Smooth muscle cell (in vitro differentiated cells): ENCODE results near the gene UEVLD. TPM values are rescaled to one million over a fixed set of nuclear protein-coding genes. Genes with fewer than 3 reads are reported as not detected.

ENCODE experiments used
- DNase-seq: peaks from one replicate; lab custom pipeline; 2025; ENCODE audit not compliant: unreplicated experiment; lab: John Stamatoyannopoulos, UW
- H2AFZ ChIP-seq: fragments of 200-600 bp; sonication (generic); 2 replicates; pipeline ENCODE4 v1.6.0; 2016; ENCODE audit warnings: antibody characterized with exemption, low read depth, mild to moderate bottlenecking
- H3F3A ChIP-seq: fragments of 200-600 bp; sonication (generic); 2 replicates; pipeline ENCODE4 v1.6.0; 2017; ENCODE audit warnings: antibody characterized with exemption, low read depth
- H3K27ac ChIP-seq: fragments of 200-600 bp; sonication (generic); 2 replicates; pipeline ENCODE4 v1.5.1; 2016; ENCODE audit warnings: low read depth, mild to moderate bottlenecking
- H3K27me3 ChIP-seq: fragments of 200-600 bp; sonication (generic); 2 replicates; pipeline ENCODE4 v1.6.1; 2016; ENCODE audit warnings: low read depth, mild to moderate bottlenecking
- H3K36me3 ChIP-seq: fragments of 200-600 bp; sonication (generic); 2 replicates; pipeline ENCODE4 v1.5.1; 2016; ENCODE audit warnings: low read depth
- H3K4me1 ChIP-seq: fragments of 200-600 bp; sonication (generic); 2 replicates; pipeline ENCODE4 v1.5.1; 2016; ENCODE audit warnings: low read depth
- H3K4me2 ChIP-seq: fragments of 200-600 bp; sonication (generic); 2 replicates; pipeline ENCODE4 v1.6.0; 2016; ENCODE audit warnings: mild to moderate bottlenecking
- H3K4me3 ChIP-seq: fragments of 200-600 bp; sonication (generic); 2 replicates; pipeline ENCODE4 v1.5.1; 2016; ENCODE audit warnings: mild to moderate bottlenecking
- H3K79me2 ChIP-seq: fragments of 200-600 bp; sonication (generic); 2 replicates; pipeline ENCODE4 v1.6.0; 2016; ENCODE audit warnings: low read depth, mild to moderate bottlenecking
- H3K9ac ChIP-seq: fragments of 200-600 bp; sonication (generic); 2 replicates; pipeline ENCODE4 v1.6.0; 2016; ENCODE audit warnings: low read depth
- H3K9me3 ChIP-seq: fragments of 200-600 bp; sonication (generic); replicated peaks from 2 replicates; pipeline ENCODE4 v1.5.1; 2016; ENCODE audit warnings: low read depth
- H4K20me1 ChIP-seq: fragments of 200-600 bp; sonication (generic); 2 replicates; pipeline ENCODE4 v1.6.0; 2016; ENCODE audit warnings: low read depth
- CTCF ChIP-seq: fragments of 200-600 bp; sonication (generic); IDR thresholded peaks from 2 replicates; pipeline ENCODE4 v1.5.1; 2017; ENCODE audit warnings: borderline replicate concordance, mild to moderate bottlenecking, antibody characterized with exemption; ENCODE audit not compliant: insufficient read depth, poor library complexity, severe bottlenecking
- WGBS: methylation state at CpG from one replicate; pipeline ENCODE4 v1.1.7; 2016; ENCODE audit warnings: low lambda C conversion rate; 5-methylcytosine and 5-hydroxymethylcytosine counted together
- polyA plus RNA-seq: library from polyadenylated mRNA; unstranded; fragments of >200 nt; fragmentation: Nextera tagmentation; extraction: Ambion mirVana; gene quantifications from 2 replicates; pipeline ENCODE4 v1.2.1, GENCODE V29; 2016
- total RNA-seq: library from RNA; depleted of rRNA; stranded (reverse); fragments of >200 nt; gene quantifications from 2 replicates; pipeline ENCODE4 v1.2.3, GENCODE V29; 2014

UEVLD gene
- total and polyA plus RNA-seq, 2 experiments from 2014 or later: 15.1 to 32.7 TPM

DNA sequence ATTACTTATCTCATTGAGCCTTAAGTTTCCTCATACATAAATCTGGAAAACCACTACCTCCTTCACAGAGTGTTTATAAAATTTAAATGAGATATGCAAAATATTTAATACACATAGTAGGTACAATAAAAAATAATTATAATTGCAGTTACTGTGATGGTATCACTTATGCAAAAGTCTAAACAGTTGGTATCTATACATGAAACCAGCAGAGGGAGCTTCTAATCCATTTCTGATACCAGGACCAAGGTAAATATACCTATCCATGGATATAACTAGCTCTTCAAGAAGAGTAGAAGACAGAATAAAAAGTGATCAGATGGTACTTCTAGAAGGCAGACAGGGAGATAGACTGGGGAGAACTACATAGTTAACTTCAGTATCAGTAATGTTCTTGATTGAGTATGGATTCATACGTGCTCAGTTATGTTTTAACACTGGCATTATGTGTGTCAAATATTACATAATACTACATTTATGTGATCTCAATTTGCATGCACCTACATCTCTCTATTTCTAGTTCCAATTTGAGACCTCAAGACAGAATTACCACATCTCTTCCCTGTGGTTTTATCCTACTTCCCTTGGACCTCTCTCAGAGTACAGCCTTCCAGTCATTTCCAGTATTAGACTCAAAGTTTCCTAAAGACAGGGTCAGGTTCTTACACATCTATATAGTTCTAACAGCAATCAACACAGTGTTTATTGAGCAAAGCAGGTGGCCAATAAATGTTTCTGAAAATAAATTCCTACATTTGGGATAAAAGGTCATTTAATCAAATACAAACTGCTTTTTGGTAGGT lies 48.1 kb downstream of the UEVLD start:
- no peak overlapping the region for H2AFZ ChIP-seq
- no peak overlapping the region for H3K4me3 ChIP-seq
- H3K27ac ChIP-seq: no peak overlapping the region
- TF ChIP-seq CTCF: peak; percentile 26
- no peaks in the 10 kb centered on the region for H3F3A ChIP-seq
- H3K4me1 ChIP-seq: no peaks in the 10 kb centered on the region
- no peak overlapping the region for H3K4me2 ChIP-seq
- no peaks in the 10 kb centered on the region for H3K36me3 ChIP-seq
- WGBS: 100% methylated on average over 1 of the region's 1 CpG
- no peaks in the 10 kb centered on the region for H4K20me1 ChIP-seq
- no peaks in the 10 kb centered on the region for H3K79me2 ChIP-seq
- H3K9ac ChIP-seq: no peak overlapping the region
- H3K9me3 ChIP-seq: no peaks in the 10 kb centered on the region
- no peak for DNase-seq
- no peaks in the 10 kb centered on the region for H3K27me3 ChIP-seq

DNA sequence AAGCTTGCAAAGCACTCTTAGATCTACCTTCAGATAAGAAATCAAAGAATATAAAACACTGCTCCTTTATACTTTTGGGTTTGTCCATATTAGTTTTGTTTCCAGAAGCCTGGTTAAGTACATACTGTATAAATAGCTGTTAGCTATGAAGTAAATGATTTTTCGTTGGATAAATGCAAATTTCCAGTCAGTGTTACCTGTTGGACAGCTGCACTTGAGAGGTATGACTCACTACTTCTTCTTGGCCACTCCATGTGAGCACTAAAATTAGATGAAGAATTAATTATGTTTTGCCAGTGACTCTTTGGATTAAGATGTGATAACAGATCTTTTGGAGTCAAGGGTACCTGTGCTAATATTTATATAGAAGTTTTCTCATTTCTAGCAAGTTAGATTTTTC lies 52.3 kb downstream of the UEVLD start:
- Histone ChIP-seq H3K4me2 (no peak overlapping the region), H3K9ac (no peak overlapping the region), H3K79me2 (no peaks in the 10 kb centered on the region), H3K4me1 (no peaks in the 10 kb centered on the region), H3K4me3 (no peak overlapping the region), H3F3A (no peaks in the 10 kb centered on the region), H3K36me3 (no peaks in the 10 kb centered on the region), H2AFZ (no peak overlapping the region), H3K27ac (no peak overlapping the region), H3K9me3 (no peaks in the 10 kb centered on the region), H3K27me3 (no peaks in the 10 kb centered on the region), H4K20me1 (no peaks in the 10 kb centered on the region)
- TF ChIP-seq CTCF: no peak
- 84% methylated on average over 1 of the region's 1 CpG for WGBS
- no peak for DNase-seq

DNA sequence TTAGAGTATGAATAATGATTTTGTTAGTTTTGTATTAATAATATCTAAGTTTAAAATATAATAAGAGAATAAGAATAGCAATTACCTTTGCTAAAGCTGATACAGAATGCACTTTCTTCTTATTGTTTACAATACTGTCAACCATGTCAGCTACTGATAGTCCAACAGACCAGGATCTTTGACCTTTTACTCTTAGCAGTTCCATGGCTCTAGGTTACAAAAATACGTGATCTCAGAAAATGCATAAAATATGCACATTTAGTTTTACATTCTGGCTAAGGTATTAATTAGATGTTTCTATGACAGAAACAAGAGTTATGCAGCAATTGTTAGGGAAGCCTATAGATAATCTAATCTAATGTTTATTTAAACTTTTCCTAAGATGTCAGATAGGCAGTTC lies 54.3 kb downstream of the UEVLD start:
- Histone ChIP-seq H3K36me3 (no peaks in the 10 kb centered on the region), H2AFZ (no peak overlapping the region), H3K27me3 (no peaks in the 10 kb centered on the region), H3K27ac (no peak overlapping the region), H3K9ac (no peak overlapping the region), H3K4me2 (no peak overlapping the region), H3K4me3 (no peak overlapping the region), H3K9me3 (no peaks in the 10 kb centered on the region), H3K4me1 (no peaks in the 10 kb centered on the region), H3K79me2 (no peaks in the 10 kb centered on the region), H3F3A (no peaks in the 10 kb centered on the region), H4K20me1 (no peaks in the 10 kb centered on the region)
- TF ChIP-seq CTCF: no peak
- no peak for DNase-seq
- 100% methylated on average over 1 of the region's 1 CpG for WGBS

- Histone ChIP-seq H3K79me2 (no peaks in the 10 kb centered on the region), H3K36me3 (no peaks in the 10 kb centered on the region), H3K9ac (no peak overlapping the region), H3K27ac (no peak overlapping the region), H3K27me3 (no peaks in the 10 kb centered on the region), H3K4me1 (no peaks in the 10 kb centered on the region), H3K4me3 (no peak overlapping the region), H3K4me2 (no peak overlapping the region), H3K9me3 (no peaks in the 10 kb centered on the region), H3F3A (no peaks in the 10 kb centered on the region), H2AFZ (no peak overlapping the region), H4K20me1 (no peaks in the 10 kb centered on the region)
- over 99% methylated on average over 3 of the region's 3 CpGs for WGBS
- TF ChIP-seq CTCF: no peak
- no peak for DNase-seq
Observed at GRCh38 chr11:18533365-18533764, 55.2 kb downstream of the UEVLD start.
